Ascending aorta (tissue), 2 donors: ENCODE measurements around the gene IL37. TPM values are rescaled to one million over a fixed set of nuclear protein-coding genes. Genes with fewer than 3 reads are reported as not detected.

Source experiments
- DNase-seq, 2 donors: peaks; one replicate each; pipeline ENCODE4 v3.0.0-alpha.2; 2019; ENCODE audit warnings: low spot score in 2 of 2
- H3K27ac ChIP-seq, 2 donors: fragments of 200-600 bp; sonication (generic); one replicate each; pipeline ENCODE4 v1.5.1; 2016 to 2017; ENCODE audit warnings: mild to moderate bottlenecking in 1 of 2
- H3K27me3 ChIP-seq: fragments of 200-600 bp; sonication (generic); one replicate; pipeline ENCODE4 v1.5.1; 2017
- H3K36me3 ChIP-seq, 2 donors: fragments of 200-600 bp; sonication (generic); one replicate each; pipeline ENCODE4 v1.5.1; 2016
- H3K4me1 ChIP-seq, 2 donors: fragments of 200-600 bp; sonication (generic); one replicate each; pipeline ENCODE4 v1.5.1; 2016 to 2017; ENCODE audit warnings: mild to moderate bottlenecking in 1 of 2
- H3K4me3 ChIP-seq, 2 donors: fragments of 200-600 bp; sonication (generic); one replicate each; pipeline ENCODE4 v1.5.1; 2016 to 2017; ENCODE audit warnings: mild to moderate bottlenecking in 1 of 2
- H3K9me3 ChIP-seq, 2 donors: fragments of 200-600 bp; sonication (generic); one replicate each; pipeline ENCODE4 v1.5.1; 2016
- CTCF ChIP-seq, 3 experiments: fragments of 200-600 bp in 2 of 3; fragments of 450-650 bp in 1 of 3; sonication (generic) in 2 of 3; IDR thresholded peaks; one replicate each; pipeline ENCODE4 v1.5.1; 2016 to 2019; ENCODE audit warnings: antibody characterized with exemption in 3 of 3, mild to moderate bottlenecking in 1 of 3, moderate library complexity in 1 of 3
- intact Hi-C: fragments of 100-400 bp; cut with DNase I; formaldehyde crosslinking; loops from one replicate; pipeline ENCODE4 v1.15.1; 2023
- total RNA-seq: library from RNA; depleted of rRNA; stranded (reverse); fragments of >200 nt; gene quantifications from one replicate; pipeline ENCODE4 v1.1.0, GENCODE V29; 2016

IL37 gene
- total RNA-seq, 1 donor from 2014 or later = not detected

- DNase-seq = no peak
- no peak overlapping the region for H3K27ac ChIP-seq
Measured at GRCh38 chr2:112880091-112880531, 30.9 kb upstream of the IL37 start.

DNA sequence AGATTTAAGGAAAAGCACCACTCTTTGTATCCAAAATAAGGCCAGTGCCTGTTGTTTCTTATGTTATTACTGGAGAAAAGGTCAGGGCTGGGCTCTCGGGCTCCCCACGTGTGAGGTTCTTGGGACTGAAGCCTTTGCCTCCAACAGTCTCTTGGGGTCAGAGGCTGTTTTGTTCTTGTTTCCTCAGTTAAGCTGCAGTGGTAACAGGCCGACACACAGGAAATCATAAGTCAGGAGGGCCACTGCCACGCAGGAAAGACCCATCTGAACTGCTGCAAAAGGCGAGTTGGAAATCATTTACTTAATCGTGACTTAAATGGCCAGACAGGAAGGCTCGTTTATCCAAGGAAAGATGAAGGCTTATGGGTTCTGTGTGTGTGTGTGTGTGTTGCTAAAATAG, 30.3 kb upstream of the IL37 start:
- TF ChIP-seq CTCF (IDR thresholded peaks at IDR 0.05) = no peak
- Histone ChIP-seq H3K4me3 (no peak overlapping the region), H3K36me3 (no peaks in the 10 kb centered on the region), H3K4me1 (no peaks in the 10 kb centered on the region), H3K27me3 (no peaks in the 10 kb centered on the region), H3K9me3 (no peaks in the 10 kb centered on the region), H3K27ac (no peak overlapping the region)
- DNase-seq = no peak
- intact Hi-C loops = no loop called here

More at GRCh38 chr2:112880091-112880531, 30.9 kb upstream of the IL37 start:
- Histone ChIP-seq H3K4me3 (no peak overlapping the region), H3K36me3 (no peaks in the 10 kb centered on the region), H3K27me3 (no peaks in the 10 kb centered on the region), H3K9me3 (no peaks in the 10 kb centered on the region), H3K4me1 (no peaks in the 10 kb centered on the region)
- TF ChIP-seq CTCF (IDR thresholded peaks at IDR 0.05) = no peak
- intact Hi-C loops = no loop called here

GRCh38 chr2:112881217-112881985, 29.6 kb upstream of the IL37 start:
- intact Hi-C loops = no loop called here
- TF ChIP-seq CTCF (IDR thresholded peaks at IDR 0.05) = no peak
- no peak for DNase-seq
- Histone ChIP-seq H3K9me3 (no peaks in the 10 kb centered on the region), H3K4me1 (no peaks in the 10 kb centered on the region), H3K27ac (no peak overlapping the region), H3K36me3 (no peaks in the 10 kb centered on the region), H3K27me3 (no peaks in the 10 kb centered on the region), H3K4me3 (no peak overlapping the region)

DNA sequence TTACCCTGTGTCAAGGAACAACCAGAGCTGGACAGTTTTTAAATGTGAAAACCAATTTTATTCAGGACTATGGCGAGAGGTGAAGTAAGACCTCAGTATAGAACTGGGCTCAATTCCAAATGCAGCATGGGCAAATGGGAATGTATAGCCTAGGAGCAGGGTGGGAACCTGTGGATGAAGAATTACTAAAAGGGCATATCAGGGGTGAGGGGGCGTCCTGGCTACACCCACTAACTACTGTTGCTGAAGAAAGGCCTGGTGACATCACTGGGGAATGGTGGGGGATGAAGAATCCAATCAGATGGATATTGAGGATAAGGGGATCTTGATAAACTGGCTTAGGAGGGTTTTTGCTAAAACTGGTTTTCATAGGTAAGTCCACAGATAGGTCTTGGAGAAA, 27.3 kb upstream of the IL37 start:
- H3K9me3 ChIP-seq = no peaks in the 10 kb centered on the region
- no peaks in the 10 kb centered on the region for H3K36me3 ChIP-seq
- H3K27me3 ChIP-seq = no peaks in the 10 kb centered on the region
- H3K4me3 ChIP-seq = no peak overlapping the region
- intact Hi-C loops = no loop called here
- no peak for TF ChIP-seq CTCF (IDR thresholded peaks at IDR 0.05)
- DNase-seq = no peak
- H3K4me1 ChIP-seq = no peaks in the 10 kb centered on the region
- H3K27ac ChIP-seq = no peak overlapping the region

GRCh38 chr2:112884869-112885505, 26.0 kb upstream of the IL37 start:
- Histone ChIP-seq H3K27ac (no peak overlapping the region), H3K36me3 (no peaks in the 10 kb centered on the region), H3K27me3 (no peaks in the 10 kb centered on the region), H3K4me1 (no peaks in the 10 kb centered on the region), H3K9me3 (no peaks in the 10 kb centered on the region), H3K4me3 (no peak overlapping the region)
- peak in 1 of 3 experiments; percentile 37 for TF ChIP-seq CTCF (IDR thresholded peaks at IDR 0.05)
- no peak for DNase-seq
- intact Hi-C loops = no loop called here
